22Rv1 (cell line): Measurements from ENCODE around the gene CDC42BPG.
A peak's percentile ranks its signal among the peaks of the same experiment; 100 is the strongest.

Source experiments
- H3K27ac ChIP-seq: fragments of 450-650 bp; 2 replicates; pipeline ENCODE4 v1.5.1; 2017
- CTCF ChIP-seq: fragments of 450-650 bp; IDR thresholded peaks from 2 replicates; pipeline ENCODE4 v1.5.1; 2017; ENCODE audit warnings: mild to moderate bottlenecking
- ZFX ChIP-seq: fragments of 450-650 bp; IDR thresholded peaks from 2 replicates; pipeline ENCODE4 v1.6.1; 2017; ENCODE audit warnings: antibody characterized with exemption, borderline replicate concordance

Gene CDC42BPG

DNA sequence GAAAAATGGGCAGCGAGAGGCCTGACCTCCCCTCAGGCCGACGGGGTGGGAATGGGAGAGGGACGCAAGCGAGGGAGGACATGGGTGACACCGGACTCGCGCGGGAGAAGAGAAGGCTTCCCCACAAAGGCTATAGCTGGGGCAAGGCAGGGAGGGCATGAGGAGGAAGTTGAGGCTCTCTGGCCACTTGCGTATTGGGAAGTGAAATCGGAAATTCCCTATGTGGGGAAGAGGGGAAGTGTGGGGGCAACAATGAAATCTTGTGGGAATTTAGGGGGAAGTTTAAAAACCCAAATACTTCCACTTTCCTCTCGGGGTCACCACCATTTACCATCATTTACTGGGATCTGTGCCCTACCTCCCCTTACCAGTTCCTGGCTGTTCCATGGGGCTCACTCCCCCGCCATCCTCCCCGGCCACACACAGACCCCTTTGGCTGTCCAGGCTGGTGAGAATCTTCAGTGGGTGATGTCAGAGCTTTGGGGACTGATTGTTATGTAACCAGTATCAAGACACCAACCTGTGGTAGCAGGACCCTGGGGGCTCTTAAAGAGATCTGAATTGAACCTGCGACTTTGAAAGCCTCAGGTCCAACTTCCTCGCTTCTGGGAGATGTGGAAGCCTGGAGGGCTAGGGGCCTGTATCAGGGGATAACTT, 34.9 kb upstream of the CDC42BPG start:
- TF ChIP-seq CTCF (no peak), ZFX (no peak)
- peak overlapping the region; percentile 69 for H3K27ac ChIP-seq

GRCh38 chr11:64878494-64879243, 34.2 kb upstream of the CDC42BPG start, which contains the start of gene EHD1:
TSS of gene EHD1 (minus strand) at chr11:64878621. CDS start at chr11:64878464, 157 bp downstream.
- H3K27ac ChIP-seq: peak within 1 kb of the TSS; percentile 69
- TF ChIP-seq ZFX: no peak
- TF ChIP-seq CTCF: peak; percentile 82

- H3K27ac ChIP-seq: peak overlapping the region; percentile 52; the same call in 1 of the 2 replicates
- TF ChIP-seq CTCF (no peak), ZFX (no peak)
These were observed 33.7 kb upstream of the CDC42BPG start for GRCh38 chr11:64878223-64878493.

GRCh38 chr11:64877390-64878222, 33.2 kb upstream of the CDC42BPG start:
- peak overlapping the region; percentile 52; the same call in 1 of the 2 replicates for H3K27ac ChIP-seq
- TF ChIP-seq ZFX (no peak), CTCF (no peak)

- TF ChIP-seq CTCF (no peak), ZFX (no peak)
- no peak overlapping the region for H3K27ac ChIP-seq
These were observed 32.4 kb upstream of the CDC42BPG start for GRCh38 chr11:64876835-64877341.

DNA sequence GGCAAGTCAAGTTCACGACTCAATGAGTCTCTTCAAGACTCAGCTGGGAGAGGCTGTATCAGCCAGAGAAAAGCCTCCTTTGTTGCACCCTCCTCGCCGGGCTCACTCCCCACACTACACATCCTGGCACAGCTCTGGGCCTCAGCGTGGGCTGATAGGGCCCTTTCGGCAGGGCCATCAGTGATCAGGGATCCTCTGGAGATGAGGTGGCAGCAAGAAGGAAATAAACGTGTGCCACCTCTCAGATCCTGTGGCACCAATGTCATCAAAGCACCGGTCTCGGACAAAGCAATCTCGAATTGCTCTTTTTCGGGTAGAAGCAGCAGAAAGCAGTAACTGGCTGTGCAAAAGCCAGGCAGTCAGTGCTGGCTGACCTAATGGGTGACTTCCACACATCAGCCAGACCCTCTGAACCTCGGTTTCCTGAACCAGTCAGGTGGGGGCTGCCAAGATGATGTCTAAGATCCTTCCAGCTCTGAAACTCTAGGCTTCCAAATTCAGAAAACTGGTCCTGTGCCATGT, 31.8 kb upstream of the CDC42BPG start:
- TF ChIP-seq CTCF (no peak), ZFX (no peak)
- no peak overlapping the region for H3K27ac ChIP-seq
